Neural cell (in vitro differentiated cells): ENCODE results near the gene SHC2. TPM values are rescaled to one million over a fixed set of nuclear protein-coding genes. Genes with fewer than 3 reads are reported as not detected.
"Not testable (repeated sequence)": the region's sequence is repeated elsewhere in the genome, so short reads cannot be mapped to it uniquely, and the experiment has no call there.

Experiments
- H2AFZ ChIP-seq: fragments of 200-600, 300-800 bp; sonication (generic), shearing (Covaris generic); 2 replicates; pipeline ENCODE4 v1.6.0; 2014; ENCODE audit warnings: low read depth, mild to moderate bottlenecking, antibody characterized with exemption, low read length, moderate library complexity
- H3F3A ChIP-seq: fragments of 200-600 bp; shearing (Covaris generic); 2 replicates; pipeline ENCODE4 v1.6.1; 2016; ENCODE audit warnings: mild to moderate bottlenecking, moderate library complexity, mixed read lengths, antibody characterized with exemption, low read length; ENCODE audit not compliant: insufficient read depth, poor library complexity, severe bottlenecking
- H3K27ac ChIP-seq: fragments of 200-600, 300-800 bp; sonication (generic), shearing (Covaris generic); 2 replicates; pipeline ENCODE4 v1.5.1; 2014; ENCODE audit warnings: mild to moderate bottlenecking, low read length, moderate library complexity
- H3K27me3 ChIP-seq: fragments of 300-800, 200-600 bp; sonication (generic), shearing (Covaris generic); 2 replicates; pipeline ENCODE4 v1.6.0; 2014; ENCODE audit warnings: mild to moderate bottlenecking, low read depth, low read length, moderate library complexity; ENCODE audit not compliant: insufficient read depth
- H3K36me3 ChIP-seq: fragments of 300-800, 200-600 bp; sonication (generic), shearing (Covaris generic); 2 replicates; pipeline ENCODE4 v1.5.1; 2014; ENCODE audit warnings: mild to moderate bottlenecking, antibody characterized with exemption, low read length, moderate library complexity; ENCODE audit not compliant: insufficient read depth
- H3K4me2 ChIP-seq: fragments of 300-800, 200-600 bp; sonication (generic), shearing (Covaris generic); 2 replicates; pipeline ENCODE4 v1.6.0; 2014; ENCODE audit warnings: mild to moderate bottlenecking, low read length
- H3K4me3 ChIP-seq: fragments of 300-800, 200-600 bp; sonication (generic), shearing (Covaris generic); 2 replicates; pipeline ENCODE4 v1.5.1; 2014; ENCODE audit warnings: mild to moderate bottlenecking, low read length, moderate library complexity
- H3K79me2 ChIP-seq: fragments of 200-600 bp; shearing (Covaris generic); replicated peaks from 2 replicates; pipeline ENCODE4 v1.6.0; 2014; ENCODE audit warnings: mild to moderate bottlenecking, low read length, moderate library complexity; ENCODE audit not compliant: insufficient read depth
- H3K9ac ChIP-seq: fragments of 300-800, 200-600 bp; sonication (generic), shearing (Covaris generic); 2 replicates; pipeline ENCODE4 v1.6.1; 2016; ENCODE audit warnings: mild to moderate bottlenecking, low read length, mixed read lengths
- H3K9me2 ChIP-seq: fragments of 200-600 bp; shearing (Covaris generic); 2 replicates; pipeline ENCODE4 v1.6.1; 2016; ENCODE audit warnings: mild to moderate bottlenecking, low read length, mixed read lengths; ENCODE audit not compliant: insufficient read depth
- H3K9me3 ChIP-seq: fragments of 200-600, 300-800 bp; sonication (generic), shearing (Covaris generic); 2 replicates; pipeline ENCODE4 v1.6.1; 2016; ENCODE audit warnings: mild to moderate bottlenecking, mixed run types, low read length, moderate library complexity, mixed read lengths
- H4K20me1 ChIP-seq: fragments of 200-600 bp; shearing (Covaris generic); 2 replicates; pipeline ENCODE4 v1.6.1; 2016; ENCODE audit warnings: mild to moderate bottlenecking, mixed run types; ENCODE audit not compliant: insufficient read depth
- EP300 ChIP-seq: fragments of 450-650 bp; conservative IDR thresholded peaks from 2 replicates; pipeline ENCODE4 v1.6.1; 2014; ENCODE audit warnings: antibody characterized with exemption, mild to moderate bottlenecking, moderate library complexity; ENCODE audit not compliant: poor library complexity, severe bottlenecking
- EZH2 ChIP-seq: fragments of 200-600, 300-800 bp; shearing (Covaris generic), sonication (generic); IDR thresholded peaks from 2 replicates; pipeline ENCODE4 v1.6.1; 2014; ENCODE audit warnings: antibody characterized with exemption, low read length, borderline replicate concordance, mild to moderate bottlenecking; ENCODE audit not compliant: insufficient read depth, poor library complexity, severe bottlenecking
- MXI1 ChIP-seq: fragments of 450-650 bp; conservative IDR thresholded peaks from 2 replicates; pipeline ENCODE4 v1.6.1; 2014; ENCODE audit warnings: antibody characterized with exemption, mild to moderate bottlenecking; ENCODE audit not compliant: poor library complexity, severe bottlenecking
- POLR2AphosphoS5 ChIP-seq: IDR thresholded peaks from 2 replicates; pipeline ENCODE4 v1.6.1; 2012
- RAD21 ChIP-seq: fragments of 450-650 bp; conservative IDR thresholded peaks from 2 replicates; pipeline ENCODE4 v1.6.1; 2014; ENCODE audit warnings: antibody characterized with exemption, mild to moderate bottlenecking, moderate library complexity
- SMC3 ChIP-seq: fragments of 450-650 bp; conservative IDR thresholded peaks from 2 replicates; pipeline ENCODE4 v1.6.1; 2014; ENCODE audit warnings: antibody characterized with exemption, mild to moderate bottlenecking, moderate library complexity; ENCODE audit not compliant: poor library complexity
- TAF1 ChIP-seq: IDR thresholded peaks from 2 replicates; pipeline ENCODE4 v1.6.1; 2012; ENCODE audit warnings: low read depth
- polyA plus RNA-seq: library from polyadenylated mRNA; depleted of rRNA; stranded (reverse); fragments of >200 nt; gene quantifications from 2 replicates; pipeline ENCODE4 v1.2.3, GENCODE V29; 2014
- TF ChIP-seq, protein P1 (sequence below): fragments of 450-650 bp; IDR thresholded peaks from 2 replicates; pipeline ENCODE4 v1.5.1; 2014; ENCODE audit warnings: antibody characterized with exemption, mild to moderate bottlenecking, moderate library complexity; ENCODE audit not compliant: poor library complexity, severe bottlenecking
- TF ChIP-seq, protein P2 (sequence below): IDR thresholded peaks from 2 replicates; pipeline ENCODE4 v1.6.1; 2012; ENCODE audit warnings: borderline replicate concordance

The SHC2 gene
- polyA plus RNA-seq, 1 donor from 2014 or later: 75.8 TPM

DNA sequence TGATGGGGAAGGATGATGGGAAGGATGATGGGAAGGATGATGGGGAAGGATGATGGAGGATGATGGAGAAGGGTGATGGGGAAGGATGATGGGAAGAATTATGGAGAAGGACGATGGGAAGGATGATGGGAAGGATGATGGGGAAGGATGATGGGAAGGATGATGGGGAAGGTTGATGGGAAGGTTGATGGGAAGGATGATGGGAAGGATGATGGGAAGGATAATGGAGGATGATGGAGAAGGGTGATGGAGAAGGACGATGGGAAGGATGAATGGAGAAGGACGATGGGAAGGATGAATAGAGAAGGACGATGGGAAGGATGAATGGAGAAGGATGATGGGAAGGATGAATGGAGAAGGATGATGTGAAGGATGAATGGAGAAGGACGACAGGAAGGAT is 65.4 kb downstream of the SHC2 start:
- H3K4me3 ChIP-seq: no peak overlapping the region
- no peak overlapping the region for H3K9ac ChIP-seq
- no peaks in the 10 kb centered on the region for H3F3A ChIP-seq
- H3K27me3 ChIP-seq: no peaks in the 10 kb centered on the region
- H3K79me2 ChIP-seq: no peaks in the 10 kb centered on the region
- TF ChIP-seq, protein P1, sequence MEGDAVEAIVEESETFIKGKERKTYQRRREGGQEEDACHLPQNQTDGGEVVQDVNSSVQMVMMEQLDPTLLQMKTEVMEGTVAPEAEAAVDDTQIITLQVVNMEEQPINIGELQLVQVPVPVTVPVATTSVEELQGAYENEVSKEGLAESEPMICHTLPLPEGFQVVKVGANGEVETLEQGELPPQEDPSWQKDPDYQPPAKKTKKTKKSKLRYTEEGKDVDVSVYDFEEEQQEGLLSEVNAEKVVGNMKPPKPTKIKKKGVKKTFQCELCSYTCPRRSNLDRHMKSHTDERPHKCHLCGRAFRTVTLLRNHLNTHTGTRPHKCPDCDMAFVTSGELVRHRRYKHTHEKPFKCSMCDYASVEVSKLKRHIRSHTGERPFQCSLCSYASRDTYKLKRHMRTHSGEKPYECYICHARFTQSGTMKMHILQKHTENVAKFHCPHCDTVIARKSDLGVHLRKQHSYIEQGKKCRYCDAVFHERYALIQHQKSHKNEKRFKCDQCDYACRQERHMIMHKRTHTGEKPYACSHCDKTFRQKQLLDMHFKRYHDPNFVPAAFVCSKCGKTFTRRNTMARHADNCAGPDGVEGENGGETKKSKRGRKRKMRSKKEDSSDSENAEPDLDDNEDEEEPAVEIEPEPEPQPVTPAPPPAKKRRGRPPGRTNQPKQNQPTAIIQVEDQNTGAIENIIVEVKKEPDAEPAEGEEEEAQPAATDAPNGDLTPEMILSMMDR: no peak
- TF ChIP-seq EP300 (no peak), MXI1 (no peak), SMC3 (no peak), RAD21 (no peak), POLR2AphosphoS5 (no peak), TAF1 (no peak), EZH2 (no peak)
- TF ChIP-seq, protein P2, sequence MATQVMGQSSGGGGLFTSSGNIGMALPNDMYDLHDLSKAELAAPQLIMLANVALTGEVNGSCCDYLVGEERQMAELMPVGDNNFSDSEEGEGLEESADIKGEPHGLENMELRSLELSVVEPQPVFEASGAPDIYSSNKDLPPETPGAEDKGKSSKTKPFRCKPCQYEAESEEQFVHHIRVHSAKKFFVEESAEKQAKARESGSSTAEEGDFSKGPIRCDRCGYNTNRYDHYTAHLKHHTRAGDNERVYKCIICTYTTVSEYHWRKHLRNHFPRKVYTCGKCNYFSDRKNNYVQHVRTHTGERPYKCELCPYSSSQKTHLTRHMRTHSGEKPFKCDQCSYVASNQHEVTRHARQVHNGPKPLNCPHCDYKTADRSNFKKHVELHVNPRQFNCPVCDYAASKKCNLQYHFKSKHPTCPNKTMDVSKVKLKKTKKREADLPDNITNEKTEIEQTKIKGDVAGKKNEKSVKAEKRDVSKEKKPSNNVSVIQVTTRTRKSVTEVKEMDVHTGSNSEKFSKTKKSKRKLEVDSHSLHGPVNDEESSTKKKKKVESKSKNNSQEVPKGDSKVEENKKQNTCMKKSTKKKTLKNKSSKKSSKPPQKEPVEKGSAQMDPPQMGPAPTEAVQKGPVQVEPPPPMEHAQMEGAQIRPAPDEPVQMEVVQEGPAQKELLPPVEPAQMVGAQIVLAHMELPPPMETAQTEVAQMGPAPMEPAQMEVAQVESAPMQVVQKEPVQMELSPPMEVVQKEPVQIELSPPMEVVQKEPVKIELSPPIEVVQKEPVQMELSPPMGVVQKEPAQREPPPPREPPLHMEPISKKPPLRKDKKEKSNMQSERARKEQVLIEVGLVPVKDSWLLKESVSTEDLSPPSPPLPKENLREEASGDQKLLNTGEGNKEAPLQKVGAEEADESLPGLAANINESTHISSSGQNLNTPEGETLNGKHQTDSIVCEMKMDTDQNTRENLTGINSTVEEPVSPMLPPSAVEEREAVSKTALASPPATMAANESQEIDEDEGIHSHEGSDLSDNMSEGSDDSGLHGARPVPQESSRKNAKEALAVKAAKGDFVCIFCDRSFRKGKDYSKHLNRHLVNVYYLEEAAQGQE: no peak
- no peaks in the 10 kb centered on the region for H3K9me3 ChIP-seq
- no peaks in the 10 kb centered on the region for H4K20me1 ChIP-seq
- no peak overlapping the region for H3K4me2 ChIP-seq
- H3K36me3 ChIP-seq: no peaks in the 10 kb centered on the region
- H2AFZ ChIP-seq: no peak overlapping the region
- no peak overlapping the region for H3K27ac ChIP-seq
- H3K9me2 ChIP-seq: no peaks in the 10 kb centered on the region

DNA sequence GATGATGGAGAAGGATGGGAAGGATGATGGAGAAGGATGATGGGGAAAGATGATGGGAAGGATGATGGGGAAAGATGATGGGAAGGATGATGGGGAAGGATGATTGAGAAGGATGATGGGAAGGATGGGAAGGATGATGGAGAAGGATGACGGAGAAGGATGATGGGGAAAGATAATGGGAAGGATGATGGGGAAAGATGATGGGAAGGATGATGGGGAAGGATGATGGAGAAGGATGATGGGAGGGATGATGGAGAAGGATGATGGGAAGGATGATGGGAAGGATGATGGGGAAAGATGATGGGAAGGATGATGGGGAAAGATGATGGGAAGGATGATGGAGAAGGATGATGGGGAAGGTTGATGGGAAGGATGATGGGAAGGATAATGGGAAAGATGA is 66.0 kb downstream of the SHC2 start:
- H3K4me2 ChIP-seq, H3K9me3 ChIP-seq: not testable (repeated sequence)

DNA sequence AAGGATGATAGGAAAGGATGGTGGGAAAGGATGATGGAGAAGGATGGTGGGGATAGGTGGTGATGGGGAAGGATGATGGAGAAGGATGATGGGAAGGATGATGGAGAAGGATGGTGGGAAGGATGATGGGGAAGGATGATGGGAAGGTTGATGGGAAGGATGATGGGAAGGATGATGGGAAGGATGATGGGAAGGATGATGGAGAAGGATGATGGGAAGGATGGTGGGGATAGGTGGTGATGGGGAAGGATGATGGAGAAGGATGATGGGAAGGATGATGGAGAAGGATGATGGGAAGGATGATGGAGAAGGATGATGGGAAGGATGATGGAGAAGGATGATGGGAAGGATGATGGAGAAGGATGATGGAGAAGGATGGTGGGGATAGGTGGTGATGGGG is 67.3 kb downstream of the SHC2 start:
- H3K9me2 ChIP-seq, H2AFZ ChIP-seq, H3K9me3 ChIP-seq, H3K27me3 ChIP-seq, H3K79me2 ChIP-seq, H3K27ac ChIP-seq, H3K4me3 ChIP-seq, H4K20me1 ChIP-seq, H3F3A ChIP-seq, H3K9ac ChIP-seq, H3K36me3 ChIP-seq, H3K4me2 ChIP-seq: not testable (repeated sequence)

More for the DNA sequence above, 66.0 kb downstream of the SHC2 start:
- not testable (repeated sequence) for H3F3A ChIP-seq, H4K20me1 ChIP-seq, H3K4me3 ChIP-seq, H3K36me3 ChIP-seq, H3K9me2 ChIP-seq, H3K79me2 ChIP-seq, H3K27me3 ChIP-seq, H3K9ac ChIP-seq, H2AFZ ChIP-seq, H3K27ac ChIP-seq
